Calu3 (cell line): ENCODE measurements around the gene CBFA2T3. TPM values are rescaled to one million over a fixed set of nuclear protein-coding genes. Genes with fewer than 3 reads are reported as not detected.

Experiments used
- BruUV-seq: library from RNA; stranded (reverse); fragments of 400-500 nt; replicated peaks from 2 replicates; lab custom pipeline; 2021; lab: Mats Ljungman, UMichigan
- CTCF ChIA-PET: fragments of 300-600 bp; sonication (Branson Sonifier 250); formaldehyde crosslinking; loops from one replicate; lab custom pipeline; 2022; ENCODE audit warnings: antibody characterized with exemption; lab: Charles Lee
- DNase-seq: peaks from one replicate; pipeline ENCODE4 v3.0.0; 2022
- H3K27ac Mint-ChIP-seq: one replicate; pipeline ENCODE4 v1.8.0; 2022; ENCODE audit warnings: mixed read lengths; ENCODE audit not compliant: unreplicated experiment
- H3K27me3 Mint-ChIP-seq: one replicate; pipeline ENCODE4 v1.8.0; 2022; ENCODE audit warnings: mixed read lengths; ENCODE audit not compliant: unreplicated experiment
- H3K36me3 Mint-ChIP-seq: one replicate; pipeline ENCODE4 v1.8.0; 2022; ENCODE audit warnings: mild to moderate bottlenecking, moderate library complexity, mixed read lengths; ENCODE audit not compliant: insufficient read depth, unreplicated experiment
- H3K4me1 Mint-ChIP-seq: one replicate; pipeline ENCODE4 v1.8.0; 2022; ENCODE audit warnings: mild to moderate bottlenecking, low read depth, mixed read lengths; ENCODE audit not compliant: unreplicated experiment
- H3K4me3 Mint-ChIP-seq: one replicate; pipeline ENCODE4 v1.8.0; 2022; ENCODE audit warnings: mild to moderate bottlenecking, low read depth, moderate library complexity, mixed read lengths; ENCODE audit not compliant: unreplicated experiment
- H3K9me3 Mint-ChIP-seq: one replicate; pipeline ENCODE4 v1.8.0; 2022; ENCODE audit warnings: low read depth, mixed read lengths; ENCODE audit not compliant: unreplicated experiment
- CTCF ChIP-seq: fragments of 200-600 bp; IDR thresholded peaks from one replicate; pipeline ENCODE4 v1.8.0; 2022; ENCODE audit warnings: antibody characterized with exemption; ENCODE audit not compliant: unreplicated experiment
- intact Hi-C: fragments of 100-400 bp; cut with micrococcal nuclease; formaldehyde crosslinking; loops from one replicate; pipeline ENCODE4 v1.10.0; 2022; ENCODE audit not compliant: unreplicated experiment
- total RNA-seq: library from RNA; stranded (reverse); gene quantifications from 2 replicates; pipeline ENCODE4 v1.2.3, GENCODE V29; 2022

The CBFA2T3 gene
- total RNA-seq, 1 experiment from 2014 or later = not detected

DNA sequence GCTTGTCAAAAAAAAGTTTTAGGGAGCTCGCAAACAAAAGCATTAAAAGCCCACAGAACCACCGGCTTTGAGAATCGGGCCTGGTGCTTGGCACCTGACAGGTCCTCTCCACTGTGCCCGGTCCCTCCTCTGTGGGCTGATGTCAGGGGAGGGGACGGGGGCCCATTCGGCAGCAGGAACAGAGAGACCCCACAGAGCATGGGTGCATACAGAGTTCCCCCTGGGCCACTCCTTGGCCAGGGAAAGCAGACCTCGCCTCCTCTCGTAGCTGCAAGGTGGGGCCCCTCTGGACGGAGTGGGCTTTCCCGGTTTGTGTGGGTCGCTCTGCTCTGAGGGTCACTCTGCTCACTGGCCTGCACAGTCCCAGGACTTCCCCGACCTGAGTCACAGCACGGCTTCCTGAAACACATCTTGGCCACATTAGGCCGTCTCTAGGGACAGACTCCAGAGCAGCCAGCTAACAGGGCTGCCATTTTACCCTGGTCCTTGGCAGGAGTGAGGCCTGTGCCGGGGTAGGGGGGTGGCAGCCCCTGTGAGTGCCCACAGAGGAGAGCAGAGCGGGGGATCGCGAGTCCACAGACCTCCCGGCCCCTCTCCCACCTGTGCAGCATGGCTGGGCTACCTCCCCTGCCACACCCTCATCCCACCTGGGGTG, 11.1 kb downstream of the CBFA2T3 start:
- no peak for TF ChIP-seq CTCF
- H3K9me3 Mint-ChIP-seq = no peaks in the 10 kb centered on the region
- no TSS peak for BruUV-seq
- no peak overlapping the region for H3K4me3 Mint-ChIP-seq
- CTCF ChIA-PET = no interaction called here
- no peak overlapping the region for H3K27ac Mint-ChIP-seq
- no peak for DNase-seq
- no peaks in the 10 kb centered on the region for H3K36me3 Mint-ChIP-seq
- no peaks in the 10 kb centered on the region for H3K4me1 Mint-ChIP-seq
- intact Hi-C loops = no loop called here
- peaks cover 88% of the 10 kb centered on the region for H3K27me3 Mint-ChIP-seq

DNA sequence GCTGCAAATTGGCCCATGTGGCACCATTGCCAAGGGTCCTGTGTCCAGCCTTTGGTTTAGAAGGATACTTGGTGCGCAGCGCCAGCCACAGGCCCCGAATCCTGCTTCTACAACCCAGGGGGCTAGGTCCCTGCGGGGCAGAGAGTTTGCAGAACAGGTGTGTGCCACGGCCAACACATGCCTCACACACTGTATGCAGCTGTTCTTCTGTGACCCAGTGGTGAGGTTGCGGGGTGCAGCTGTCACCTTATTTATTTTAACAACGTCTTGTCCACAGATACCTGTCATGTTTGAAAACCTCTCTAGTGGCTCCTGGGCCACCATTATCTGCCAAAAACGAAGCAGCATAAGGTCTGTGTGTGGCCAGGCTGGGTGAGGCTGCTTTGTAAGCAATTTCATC, 11.6 kb downstream of the CBFA2T3 start:
- DNase-seq = no peak
- intact Hi-C loops = no loop called here
- no TSS peak for BruUV-seq
- Mint-ChIP-seq H3K4me1 (no peaks in the 10 kb centered on the region), H3K27ac (no peak overlapping the region), H3K9me3 (no peaks in the 10 kb centered on the region), H3K4me3 (no peak overlapping the region), H3K27me3 (peaks cover 88% of the 10 kb centered on the region), H3K36me3 (no peaks in the 10 kb centered on the region)
- CTCF ChIA-PET = no interaction called here
- TF ChIP-seq CTCF = no peak

GRCh38 chr16:88964636-88965035, 12.4 kb downstream of the CBFA2T3 start:
- TF ChIP-seq CTCF = no peak
- Mint-ChIP-seq H3K4me1 (no peaks in the 10 kb centered on the region), H3K27me3 (peaks cover 88% of the 10 kb centered on the region), H3K36me3 (no peaks in the 10 kb centered on the region), H3K27ac (no peak overlapping the region), H3K9me3 (no peaks in the 10 kb centered on the region), H3K4me3 (no peak overlapping the region)
- DNase-seq = no peak
- no TSS peak for BruUV-seq
- CTCF ChIA-PET = no interaction called here
- intact Hi-C loops = no loop called here

DNA sequence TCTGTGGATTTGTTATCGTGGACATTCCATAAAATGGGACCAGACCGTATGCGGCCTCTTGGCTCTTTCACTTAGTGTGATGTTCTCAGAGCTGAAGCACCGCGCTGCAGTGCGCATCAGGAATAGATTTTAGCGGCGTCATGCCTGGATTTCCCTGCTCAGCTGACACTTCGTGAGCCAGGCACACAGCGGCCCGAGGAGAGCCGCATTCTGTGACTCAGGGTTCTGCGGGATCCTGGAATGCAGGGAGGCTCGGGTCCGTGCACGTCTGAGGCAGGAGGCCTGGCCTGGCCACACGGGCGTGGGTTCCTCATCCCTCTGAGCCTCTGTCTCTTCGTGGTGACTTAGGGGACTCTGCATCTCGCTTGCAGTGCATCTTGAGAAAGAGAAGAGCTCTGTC, 13.4 kb downstream of the CBFA2T3 start:
- Mint-ChIP-seq H3K27me3 (peaks cover 88% of the 10 kb centered on the region), H3K36me3 (no peaks in the 10 kb centered on the region), H3K9me3 (no peaks in the 10 kb centered on the region), H3K27ac (no peak overlapping the region), H3K4me3 (no peak overlapping the region), H3K4me1 (no peaks in the 10 kb centered on the region)
- no peak for TF ChIP-seq CTCF
- BruUV-seq = no TSS peak
- intact Hi-C loops = no loop called here
- CTCF ChIA-PET = no interaction called here
- no peak for DNase-seq
